ENCODE measurements around the gene SCGB3A2.
"Not testable (repeated sequence)": the region's sequence is repeated elsewhere in the genome, so short reads cannot be mapped to it uniquely, and the experiment has no call there.

The SCGB3A2 gene

DNA sequence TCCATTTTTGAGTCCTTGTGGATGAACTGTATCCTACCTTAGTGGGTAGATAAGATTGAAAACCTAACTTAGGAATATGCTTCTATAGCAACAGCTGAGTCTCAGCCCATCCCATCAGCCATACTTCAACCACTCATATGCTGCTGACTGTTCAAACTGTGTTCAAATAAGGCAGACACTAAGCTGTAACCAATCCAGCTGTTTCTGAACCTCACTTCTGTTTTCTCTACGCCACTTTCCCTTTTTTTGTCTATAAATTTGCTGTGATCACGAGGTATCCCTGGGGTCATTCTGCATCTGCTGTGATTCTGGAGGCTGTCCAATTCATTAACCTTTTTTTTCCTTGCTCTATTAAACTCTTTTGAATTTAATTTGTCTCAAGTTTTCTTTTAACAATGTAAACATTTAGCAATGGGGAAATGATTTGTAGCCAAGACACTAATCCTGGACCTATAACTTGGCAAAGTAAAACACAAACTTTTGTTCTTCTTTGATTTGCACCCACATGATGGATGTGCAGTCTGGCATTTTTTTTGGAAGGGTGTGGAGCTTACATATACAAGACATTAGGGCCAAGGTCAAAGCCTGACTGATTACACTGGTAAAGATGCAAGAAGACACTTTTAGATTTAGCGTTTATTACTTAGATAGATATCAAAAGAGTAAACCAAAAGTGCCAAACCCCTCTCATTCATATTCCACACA lies 14.9 kb upstream of the SCGB3A2 start:
- DNase-seq (ENCODE audit: low read depth) = no peak

GRCh38 chr5:147869112-147869511 lies 9.4 kb upstream of the SCGB3A2 start:
- no peak for DNase-seq (ENCODE audit: low read depth)

DNA sequence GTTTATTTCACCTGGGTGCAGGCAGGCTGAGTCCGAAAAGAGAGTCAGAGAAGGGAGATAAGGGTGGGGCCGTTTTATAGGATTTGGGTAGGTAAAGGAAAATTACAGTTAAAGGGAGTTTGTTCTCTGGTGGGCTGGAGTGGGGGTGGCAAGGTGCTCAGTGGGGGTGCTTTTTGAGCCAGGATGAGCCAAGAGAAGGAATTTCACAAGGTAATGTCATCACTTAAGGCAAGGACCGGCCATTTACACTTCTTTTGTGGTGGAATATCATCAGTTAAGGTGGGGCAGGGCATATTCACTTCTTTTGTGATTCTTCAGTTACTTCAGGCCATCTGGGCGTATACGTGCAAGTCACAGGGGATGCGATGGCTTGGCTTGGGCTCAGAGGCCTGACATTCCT lies 8.6 kb upstream of the SCGB3A2 start:
- DNase-seq (ENCODE audit: low read depth) = not testable (repeated sequence)

GRCh38 chr5:147871980-147872549 lies 6.4 kb upstream of the SCGB3A2 start:
- not testable (repeated sequence) for DNase-seq (ENCODE audit: low read depth)

- DNase-seq (ENCODE audit: low read depth) = not testable (repeated sequence)
Observed at GRCh38 chr5:147872744-147873435, 5.6 kb upstream of the SCGB3A2 start.

DNA sequence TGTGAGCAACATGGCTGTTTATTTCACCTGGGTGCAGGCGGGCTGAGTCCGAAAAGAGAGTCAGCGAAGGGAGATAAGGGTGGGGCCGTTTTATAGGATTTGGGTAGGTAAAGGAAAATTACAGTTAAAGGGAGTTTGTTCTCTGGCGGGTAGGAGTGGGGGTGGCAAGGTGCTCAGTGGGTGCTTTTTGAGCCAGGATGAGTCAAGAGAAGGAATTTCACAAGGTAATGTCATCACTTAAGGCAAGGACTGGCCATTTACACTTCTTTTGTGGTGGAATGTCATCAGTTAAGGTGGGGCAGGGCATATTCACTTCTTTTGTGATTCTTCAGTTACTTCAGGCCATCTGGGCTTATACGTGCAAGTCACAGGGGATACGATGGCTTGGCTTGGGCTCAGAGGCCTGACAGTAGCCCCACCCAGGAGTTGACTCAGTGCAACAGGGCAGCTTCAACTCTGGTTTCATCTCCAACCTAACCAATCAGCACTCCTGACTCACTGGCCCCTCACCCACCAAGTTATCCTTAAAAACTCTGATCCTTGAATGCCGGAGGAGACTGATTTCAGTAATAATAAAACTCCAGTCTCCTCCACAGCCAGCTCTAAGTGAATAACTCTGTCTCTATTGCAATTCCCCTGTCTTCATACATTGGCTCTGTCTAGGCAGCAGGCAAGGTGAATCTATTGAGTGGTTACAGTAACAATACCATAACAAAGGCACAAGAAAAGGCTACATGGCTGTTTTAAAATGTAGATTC lies 4.2 kb upstream of the SCGB3A2 start:
- DNase-seq (ENCODE audit: low read depth) = not testable (repeated sequence)

GRCh38 chr5:147874910-147875367 lies 3.6 kb upstream of the SCGB3A2 start:
- no peak for DNase-seq (ENCODE audit: low read depth)

GRCh38 chr5:147876141-147876540 lies 2.4 kb upstream of the SCGB3A2 start:
- DNase-seq (ENCODE audit: low read depth) = no peak

GRCh38 chr5:147876626-147877025 lies 1.9 kb upstream of the SCGB3A2 start:
- DNase-seq (ENCODE audit: low read depth) = no peak

DNA sequence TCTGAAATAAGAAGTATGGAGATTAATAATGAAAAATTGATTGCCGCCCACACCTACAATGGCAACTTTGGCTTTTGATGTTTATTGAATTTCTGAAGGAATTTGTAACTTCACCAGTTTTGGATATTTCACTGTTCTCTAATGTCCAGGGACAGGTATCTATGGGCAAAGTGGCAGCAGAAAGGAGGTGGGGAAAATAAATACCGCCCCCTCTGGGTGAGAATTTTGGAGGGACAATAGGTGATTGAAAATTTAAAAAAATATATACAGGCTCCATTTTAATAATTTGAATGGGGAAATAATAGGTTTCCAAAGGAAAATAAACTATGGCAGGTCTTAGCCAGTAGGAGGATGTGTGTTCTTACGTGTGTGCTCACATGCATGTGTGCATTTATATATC lies 1.3 kb downstream of the SCGB3A2 start:
- DNase-seq (ENCODE audit: low read depth) = no peak

DNA sequence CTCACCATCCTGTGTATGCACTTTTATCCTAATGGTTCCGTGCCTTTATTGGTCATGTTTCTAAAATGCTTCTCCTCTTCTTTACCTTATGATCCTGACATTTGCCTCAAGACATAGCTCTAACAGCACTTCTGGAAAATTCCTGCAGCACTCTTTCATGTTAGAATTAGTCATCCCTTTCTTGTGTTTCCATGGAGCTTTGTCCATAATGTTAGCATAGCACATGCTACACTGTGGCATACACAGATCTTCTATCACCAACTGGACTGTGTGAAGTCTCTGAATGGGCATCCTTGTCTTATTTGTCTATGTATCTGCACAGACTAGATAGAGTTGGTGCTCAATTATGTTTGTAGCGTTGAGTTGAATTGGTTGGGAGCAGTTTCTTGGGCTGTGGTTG lies 2.0 kb downstream of the SCGB3A2 start:
- DNase-seq (ENCODE audit: low read depth) = no peak

DNA sequence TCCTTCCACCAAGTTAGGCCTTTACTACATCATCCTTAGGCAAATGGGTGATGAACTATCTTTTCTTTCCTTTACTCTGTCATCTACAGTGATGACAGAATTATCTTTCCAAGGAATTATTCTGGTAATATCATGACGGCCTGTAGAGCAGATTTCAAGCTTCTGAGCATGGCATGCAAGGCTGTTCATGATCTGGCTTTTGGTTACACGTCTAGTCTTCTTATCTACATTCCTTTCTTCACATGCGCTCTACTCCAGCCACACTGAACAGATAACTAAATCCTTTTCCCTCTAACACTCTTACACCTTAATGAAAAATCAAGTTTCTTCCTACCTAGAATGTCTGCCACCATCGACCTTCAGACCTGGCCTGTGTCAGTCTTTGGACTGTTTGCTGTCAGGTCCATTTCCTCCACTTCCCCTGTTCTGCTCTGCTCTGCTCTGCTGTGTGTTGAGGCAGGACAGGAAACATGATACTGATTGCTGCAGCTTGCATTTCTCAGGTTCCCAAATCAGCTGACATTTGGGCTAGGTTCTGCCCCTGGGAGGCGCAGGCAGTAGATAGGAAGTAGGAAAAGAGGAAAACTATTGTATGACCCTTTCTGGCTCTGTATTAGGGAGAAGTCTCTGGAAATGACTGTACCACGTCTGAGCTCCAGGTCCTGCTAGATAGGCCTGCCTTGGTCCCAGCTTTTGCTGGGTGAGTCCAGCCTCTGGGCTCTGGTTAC lies 4.2 kb downstream of the SCGB3A2 start:
- DNase-seq (ENCODE audit: low read depth) = no peak

GRCh38 chr5:147887026-147887627 lies 8.6 kb downstream of the SCGB3A2 start:
- DNase-seq (ENCODE audit: low read depth) = no peak

- no peak for DNase-seq (ENCODE audit: low read depth)
Observed at GRCh38 chr5:147887930-147888329, 9.4 kb downstream of the SCGB3A2 start.

DNA sequence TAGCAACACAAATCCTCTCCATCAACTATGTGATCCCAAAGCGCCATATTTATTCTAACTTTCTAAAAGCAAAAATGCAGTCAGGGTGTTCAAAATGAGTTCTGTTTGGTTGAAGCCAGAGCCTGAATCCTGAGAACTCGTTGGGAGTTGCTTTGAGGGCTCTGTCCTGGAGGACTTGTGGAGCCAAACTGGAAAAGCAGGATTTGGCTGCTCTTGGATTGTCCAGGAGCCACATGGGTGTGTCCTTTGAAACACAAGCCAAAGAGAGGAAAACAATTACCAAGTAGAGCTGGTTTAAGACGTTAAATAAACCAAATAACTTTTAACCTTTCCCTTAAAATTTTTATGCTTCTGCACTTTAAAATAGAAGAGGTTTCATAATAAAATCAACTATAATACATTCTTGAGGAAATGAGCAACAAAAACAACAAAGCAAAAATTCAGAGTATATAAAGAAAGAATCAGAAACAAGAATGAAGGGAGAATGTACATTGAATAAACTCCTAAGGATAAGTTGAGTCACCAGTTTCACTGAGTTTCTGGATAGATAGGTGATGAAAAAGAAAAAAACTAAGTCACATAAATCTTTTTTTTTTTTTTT lies 14.3 kb downstream of the SCGB3A2 start:
- DNase-seq (ENCODE audit: low read depth) = no peak

GRCh38 chr5:147893820-147894219 lies 15.3 kb downstream of the SCGB3A2 start:
- no peak for DNase-seq (ENCODE audit: low read depth)

- DNase-seq (ENCODE audit: low read depth) = no peak
Observed at GRCh38 chr5:147895864-147896263, 17.4 kb downstream of the SCGB3A2 start.

- no peak for DNase-seq (ENCODE audit: low read depth)
Observed at GRCh38 chr5:147898875-147899401, 20.4 kb downstream of the SCGB3A2 start.

DNA sequence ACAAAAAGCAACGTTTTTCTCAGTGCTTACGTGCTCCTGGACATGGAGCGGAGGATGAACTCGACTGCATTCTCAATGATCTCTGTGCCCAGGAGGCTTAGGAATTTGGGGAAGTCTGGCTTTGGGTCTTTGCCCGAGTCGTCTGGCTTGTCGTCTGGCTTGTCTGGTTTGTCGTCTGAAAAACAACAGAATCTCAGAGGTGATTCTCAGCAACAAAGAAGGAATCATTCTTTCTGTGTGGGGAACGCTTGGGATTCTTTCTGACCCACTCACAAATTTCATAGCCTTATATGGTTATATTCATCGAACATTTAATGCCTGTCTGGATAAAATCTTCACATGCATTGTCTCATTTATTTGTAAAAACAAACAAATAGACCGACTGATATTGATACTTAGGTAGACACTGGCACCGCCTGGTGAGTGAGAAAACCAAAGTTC lies 23.1 kb downstream of the SCGB3A2 start:
- no peak for DNase-seq (ENCODE audit: low read depth)

DNA sequence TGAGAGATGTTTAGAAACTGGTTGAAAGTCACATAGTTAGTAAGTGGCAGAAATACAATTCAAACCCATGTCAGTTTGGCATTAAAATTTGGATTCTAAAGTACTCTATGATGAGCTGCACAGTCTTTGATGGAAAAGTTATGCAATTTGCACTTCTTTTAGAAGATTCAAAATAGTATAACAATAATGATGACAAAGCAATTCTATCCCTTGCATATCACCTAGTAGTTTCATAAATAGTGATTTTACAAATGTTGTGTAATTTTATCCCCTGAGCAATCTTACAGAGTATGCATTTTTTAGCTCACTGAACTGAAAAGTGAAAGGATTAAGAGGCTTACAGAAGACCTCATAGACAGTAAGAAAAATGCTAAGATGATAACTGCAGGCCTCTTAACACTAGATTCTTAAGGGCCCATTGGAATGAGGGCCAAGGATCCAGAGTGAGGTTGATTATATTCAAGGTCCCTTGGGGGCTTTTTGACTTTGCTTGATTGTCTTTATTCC lies 24.2 kb downstream of the SCGB3A2 start:
- DNase-seq (ENCODE audit: low read depth) = no peak
